K562 (cell line): Measurements from ENCODE around the gene ATOH8. TPM values are rescaled to one million over a fixed set of nuclear protein-coding genes. Genes with fewer than 3 reads are reported as not detected.
A peak's percentile ranks its signal among the peaks of the same experiment; 100 is the strongest.

ENCODE experiments used
- ATAC-seq: fragments of 200-7000 bp; cut with Tn5 transposase; 3 replicates; pipeline ENCODE4 v1.9.1; 2020; ENCODE audit warnings: moderate library complexity
- BruUV-seq: library from RNA; stranded (reverse); fragments of 400-500 nt; replicated peaks from 2 replicates; lab custom pipeline; 2021; lab: Mats Ljungman, UMichigan
- CTCF ChIA-PET: fragments of 300-600 bp; formaldehyde crosslinking; extraction: SDS; loops from one replicate; lab custom pipeline; 2021; ENCODE audit warnings: low intra/inter-chr PET ratio; lab: Yijun Ruan, JAX
- POLR2A ChIA-PET: fragments of 300-600, 350-650 bp; sonication (Branson Sonifier 250); formaldehyde crosslinking; extraction: SDS; loops from one replicate; lab custom pipeline; 2021; ENCODE audit warnings: antibody characterized with exemption, inconsistent platforms; lab: Yijun Ruan, JAX
- DNase-seq, 4 experiments: peaks; one replicate each; pipeline versions ENCODE4 v3.0.0 to v3.0.0-alpha.2; 2011 to 2018; ENCODE audit warnings: low spot score in 3 of 4, mixed read lengths in 3 of 4; ENCODE audit errors: extremely low read depth in 1 of 4
- FAIRE-seq: peaks from 2 replicates; lab custom pipeline; 2011; peaks lifted over from hg19 to GRCh38; lab: Jason Lieb, UNC
- H2AFZ ChIP-seq: 2 replicates; pipeline ENCODE4 v1.6.0; 2011; ENCODE audit warnings: low read depth, low read length, control low read depth, inconsistent platforms
- H3K27ac ChIP-seq: fragments of 200-600 bp; 3 replicates; pipeline ENCODE4 v1.8.0; 2011; ENCODE audit warnings: low read depth, mild to moderate bottlenecking, control low read depth, inconsistent platforms, low read length, moderate library complexity, mixed read lengths; ENCODE audit errors: extremely low read depth
- H3K27me3 ChIP-seq, 2 experiments: fragments of 300-600 bp in 1 of 2; 2 replicates in 1 of 2; 3 replicates in 1 of 2; pipeline versions ENCODE4 v1.6.0 to v1.8.0; 2011; ENCODE audit warnings: inconsistent platforms in 2 of 2, low read length in 2 of 2, mild to moderate bottlenecking in 1 of 2, mixed read lengths in 1 of 2, moderate library complexity in 1 of 2; ENCODE audit not compliant: control insufficient read depth in 2 of 2, insufficient read depth in 2 of 2
- H3K36me3 ChIP-seq: fragments of 300-600 bp; 3 replicates; pipeline ENCODE4 v1.8.0; 2011; ENCODE audit warnings: mild to moderate bottlenecking, low read length, inconsistent platforms; ENCODE audit not compliant: control insufficient read depth, insufficient read depth
- H3K4me1 ChIP-seq, 2 experiments: fragments of 200-600 bp in 1 of 2; replicated peaks in 1 of 2; 2 replicates in 1 of 2; 3 replicates in 1 of 2; pipeline versions ENCODE4 v1.5.1 to v1.8.0; 2011; ENCODE audit warnings: inconsistent platforms in 2 of 2, low read length in 2 of 2, mild to moderate bottlenecking in 1 of 2, mixed read lengths in 1 of 2, moderate library complexity in 1 of 2; ENCODE audit not compliant: control insufficient read depth in 2 of 2, insufficient read depth in 2 of 2
- H3K4me2 ChIP-seq: 2 replicates; pipeline ENCODE4 v1.6.1; 2011; ENCODE audit warnings: low read length, control low read depth, inconsistent platforms, mixed read lengths; ENCODE audit not compliant: insufficient read depth
- H3K4me3 ChIP-seq: fragments of 200-600 bp; sonication (generic), shearing (Covaris generic); 2 replicates; pipeline ENCODE4 v1.5.1; 2016; ENCODE audit warnings: control low read depth, inconsistent platforms
- H3K79me2 ChIP-seq: fragments of 200-600 bp; 3 replicates; pipeline ENCODE4 v1.8.0; 2011; ENCODE audit warnings: low read length, inconsistent platforms; ENCODE audit not compliant: control insufficient read depth, insufficient read depth
- H3K9ac ChIP-seq, 2 experiments: 2 replicates each; pipeline versions ENCODE4 v1.6.0 to v1.6.1; 2011; ENCODE audit warnings: low read depth in 2 of 2, low read length in 2 of 2, control low read depth in 1 of 2, inconsistent platforms in 1 of 2, mild to moderate bottlenecking in 1 of 2, mixed read lengths in 1 of 2; ENCODE audit not compliant: insufficient read depth in 1 of 2
- H3K9me1 ChIP-seq: one replicate; pipeline ENCODE4 v1.6.0; 2011; ENCODE audit warnings: inconsistent platforms, mild to moderate bottlenecking, low read length, moderate library complexity; ENCODE audit not compliant: control insufficient read depth, insufficient read depth
- H3K9me3 ChIP-seq: replicated peaks from 2 replicates; pipeline ENCODE4 v1.5.1; 2011; ENCODE audit warnings: low read depth, low read length, inconsistent platforms; ENCODE audit not compliant: control insufficient read depth, insufficient read depth
- H4K20me1 ChIP-seq: replicated peaks from 2 replicates; pipeline ENCODE4 v1.6.1; 2011; ENCODE audit warnings: low read length, inconsistent platforms, mixed read lengths; ENCODE audit not compliant: control insufficient read depth, insufficient read depth
- ATF7 ChIP-seq: fragments of 450-650 bp; IDR thresholded peaks from 2 replicates; pipeline ENCODE4 v1.7.1; 2014; ENCODE audit warnings: mild to moderate bottlenecking, moderate library complexity
- BHLHE40 ChIP-seq: IDR thresholded peaks from 2 replicates; pipeline ENCODE4 v1.6.1; 2011; ENCODE audit warnings: low read length, improper control_type of control experiment
- CHD2 ChIP-seq: IDR thresholded peaks from 2 replicates; pipeline ENCODE4 v1.6.1; 2011; ENCODE audit warnings: low read depth, low read length
- CREB5 ChIP-seq: fragments of 250-450 bp; sonication (Bioruptor Pico); IDR thresholded peaks from 2 replicates; pipeline ENCODE4 v1.5.0; 2020; ENCODE audit warnings: mild to moderate bottlenecking
- HDAC2 ChIP-seq: fragments of 450-650 bp; IDR thresholded peaks from 2 replicates; pipeline ENCODE4 v1.6.1; 2016; ENCODE audit warnings: mild to moderate bottlenecking
- HSF4 ChIP-seq: fragments of 250-450 bp; sonication (Bioruptor Pico); IDR thresholded peaks from 2 replicates; pipeline ENCODE4 v2.1.2; 2022; ENCODE audit warnings: mild to moderate bottlenecking, moderate library complexity, borderline replicate concordance
- RFX5 ChIP-seq: IDR thresholded peaks from 2 replicates; pipeline ENCODE4 v1.6.1; 2011; ENCODE audit warnings: low read depth, mild to moderate bottlenecking, improper control_type of control experiment, low read length
- THRAP3 ChIP-seq: fragments of 450-650 bp; IDR thresholded peaks from 2 replicates; pipeline ENCODE4 v1.6.1; 2016; ENCODE audit warnings: mild to moderate bottlenecking, inconsistent platforms, borderline replicate concordance
- ZNF184 ChIP-seq: sonication (generic); formaldehyde crosslinking; IDR thresholded peaks from 2 replicates; pipeline ENCODE4 v1.5.0; 2020; ENCODE audit warnings: missing genetic modification reagents
- ZNF23 ChIP-seq: fragments of 250-450 bp; sonication (Bioruptor Pico); IDR thresholded peaks from 2 replicates; pipeline ENCODE4 v1.4.0; 2020; ENCODE audit warnings: mild to moderate bottlenecking
- ZNF507 ChIP-seq: conservative IDR thresholded peaks from 2 replicates; pipeline ENCODE4 v1.6.1; 2017; ENCODE audit warnings: missing genetic modification characterization, missing compliant biosample characterization
- ZNF830 ChIP-seq: fragments of 250-450 bp; sonication (Bioruptor Pico); IDR thresholded peaks from 2 replicates; pipeline ENCODE4 v1.5.0; 2021; ENCODE audit warnings: mild to moderate bottlenecking
- WGBS: fragments of 100-300 bp; shearing (Covaris generic); methylation state at CpG from one replicate; pipeline ENCODE4 v1.1.6; 2016; ENCODE audit warnings: low coverage, mixed read lengths; ENCODE audit not compliant: insufficient coverage; ENCODE audit errors: missing lambda C conversion rate; 5-methylcytosine and 5-hydroxymethylcytosine counted together
- in situ Hi-C: fragments of 300-500 bp; cut with MboI; formaldehyde crosslinking; loops from 4 replicates; pipeline ENCODE4 v1.15.0; 2018; ENCODE audit warnings: inconsistent platforms, mixed read lengths
- intact Hi-C: fragments of 100-400 bp; cut with micrococcal nuclease; formaldehyde crosslinking; loops from 2 replicates; pipeline ENCODE4 v1.14.2; 2022
- polyA plus RNA-seq, 8 experiments: library from polyadenylated mRNA; depleted of rRNA in 4 of 8; stranded (reverse) in 5 of 8; unstranded in 3 of 8; fragments of >200 nt; fragmentation: Nextera tagmentation in 2 of 8; fragmentation: Illumina TruSeq in 1 of 8; extraction: Ambion mirVana in 2 of 8; extraction: Trizol in 1 of 8; gene quantifications; 2 replicates each; pipeline versions ENCODE4 v1.2.1 to v1.2.3, GENCODE V29; 2011 to 2014; ENCODE audit warnings: inconsistent platforms in 1 of 8, missing spikeins in 1 of 8
- total RNA-seq, 7 experiments: library from RNA; depleted of rRNA in 6 of 7; stranded (reverse); fragments of >200 nt in 6 of 7; fragmentation: Illumina TruSeq in 2 of 7; extraction: Trizol in 2 of 7; gene quantifications; 2 replicates each; pipeline versions ENCODE4 v1.2.1 to v1.2.3, GENCODE V29; 2011 to 2021; ENCODE audit warnings: low replicate concordance in 1 of 7
- TF ChIP-seq, protein P1 (sequence below): fragments of 200-800 bp; sonication (Bioruptor generic); IDR thresholded peaks from 2 replicates; pipeline ENCODE4 v1.6.1; 2017; ENCODE audit warnings: missing genetic modification characterization, missing compliant biosample characterization
- TF ChIP-seq, protein P2 (sequence below): fragments of 250-450 bp; sonication (Bioruptor Pico); IDR thresholded peaks from 2 replicates; pipeline ENCODE4 v1.4.0; 2020; ENCODE audit warnings: mild to moderate bottlenecking

ATOH8 gene
- total and polyA plus RNA-seq, 9 of the 15 experiments (the other 6 are each of a cell fraction or from before 2014, with no cell fraction given), result not detected

- POLR2A ChIA-PET, result interaction anchor here (0.9 to 1.2 kb wide), 5 partner anchors 8 to 32 kb away, joined by 3 to 4 read pairs (median 3); no protein-coding TSS in a partner anchor
- CTCF ChIA-PET, result no interaction called here
Measured at GRCh38 chr2:85785027-85785822, 31.4 kb downstream of the ATOH8 start.

DNA sequence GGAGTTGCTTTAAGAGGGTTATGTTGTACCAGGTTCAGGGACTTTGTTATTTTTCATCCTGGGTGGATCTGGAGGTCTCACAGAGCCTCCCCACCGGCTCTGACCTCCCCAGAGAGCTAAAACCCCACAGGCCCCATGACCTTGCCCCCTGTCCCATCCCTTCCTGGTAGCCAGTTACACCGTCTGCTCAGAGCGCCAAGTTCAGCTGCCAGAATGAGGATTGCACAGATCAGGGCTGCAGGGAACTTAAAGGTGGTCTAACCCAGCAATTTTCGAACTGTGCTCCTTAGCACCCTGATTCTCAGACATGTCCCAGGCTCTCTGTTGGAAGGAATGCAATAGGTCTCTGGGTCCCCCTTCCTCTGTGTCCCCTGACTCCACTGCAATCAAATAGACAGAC is 32.1 kb downstream of the ATOH8 start:
- CTCF ChIA-PET, result no interaction called here
- no peak for TF ChIP-seq HSF4
- TF ChIP-seq, protein P1, sequence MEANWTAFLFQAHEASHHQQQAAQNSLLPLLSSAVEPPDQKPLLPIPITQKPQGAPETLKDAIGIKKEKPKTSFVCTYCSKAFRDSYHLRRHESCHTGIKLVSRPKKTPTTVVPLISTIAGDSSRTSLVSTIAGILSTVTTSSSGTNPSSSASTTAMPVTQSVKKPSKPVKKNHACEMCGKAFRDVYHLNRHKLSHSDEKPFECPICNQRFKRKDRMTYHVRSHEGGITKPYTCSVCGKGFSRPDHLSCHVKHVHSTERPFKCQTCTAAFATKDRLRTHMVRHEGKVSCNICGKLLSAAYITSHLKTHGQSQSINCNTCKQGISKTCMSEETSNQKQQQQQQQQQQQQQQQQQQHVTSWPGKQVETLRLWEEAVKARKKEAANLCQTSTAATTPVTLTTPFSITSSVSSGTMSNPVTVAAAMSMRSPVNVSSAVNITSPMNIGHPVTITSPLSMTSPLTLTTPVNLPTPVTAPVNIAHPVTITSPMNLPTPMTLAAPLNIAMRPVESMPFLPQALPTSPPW, result no peak
- TF ChIP-seq ZNF830 (CRISPR knock-in tag), result no peak
- no peak for TF ChIP-seq CREB5 (CRISPR knock-in tag)
- TF ChIP-seq, protein P2, sequence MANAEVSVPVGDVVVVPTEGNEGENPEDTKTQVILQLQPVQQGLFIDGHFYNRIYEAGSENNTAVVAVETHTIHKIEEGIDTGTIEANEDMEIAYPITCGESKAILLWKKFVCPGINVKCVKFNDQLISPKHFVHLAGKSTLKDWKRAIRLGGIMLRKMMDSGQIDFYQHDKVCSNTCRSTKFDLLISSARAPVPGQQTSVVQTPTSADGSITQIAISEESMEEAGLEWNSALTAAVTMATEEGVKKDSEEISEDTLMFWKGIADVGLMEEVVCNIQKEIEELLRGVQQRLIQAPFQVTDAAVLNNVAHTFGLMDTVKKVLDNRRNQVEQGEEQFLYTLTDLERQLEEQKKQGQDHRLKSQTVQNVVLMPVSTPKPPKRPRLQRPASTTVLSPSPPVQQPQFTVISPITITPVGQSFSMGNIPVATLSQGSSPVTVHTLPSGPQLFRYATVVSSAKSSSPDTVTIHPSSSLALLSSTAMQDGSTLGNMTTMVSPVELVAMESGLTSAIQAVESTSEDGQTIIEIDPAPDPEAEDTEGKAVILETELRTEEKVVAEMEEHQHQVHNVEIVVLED, result no peak

More at GRCh38 chr2:85785027-85785822, 31.4 kb downstream of the ATOH8 start:
- TF ChIP-seq ZNF507 (tag), result no peak
- no peak for TF ChIP-seq RFX5
- no peak for TF ChIP-seq ZNF23 (CRISPR knock-in tag)
- no peak for TF ChIP-seq BHLHE40
- no peak for TF ChIP-seq ZNF184
- no peak for TF ChIP-seq THRAP3
- no peak for TF ChIP-seq HDAC2
- no peak for TF ChIP-seq ATF7
- TF ChIP-seq CHD2, result no peak
- no peak for FAIRE-seq
- Histone ChIP-seq H3K4me2 (no peak overlapping the region), H3K9ac (peak overlapping the region in 1 of 2 experiments; percentile 35; a peak in 1 of 4 replicates), H2AFZ (no peak overlapping the region), H3K36me3 (no peaks in the 10 kb centered on the region), H3K79me2 (no peaks in the 10 kb centered on the region), H3K27ac (no peak overlapping the region), H3K27me3 (peaks cover 48 to 75% of the 10 kb centered on the region in 2 experiments), H4K20me1 (peaks cover 4% of the 10 kb centered on the region), H3K9me3 (no peaks in the 10 kb centered on the region), H3K4me3 (no peak overlapping the region), H3K9me1 (no peaks in the 10 kb centered on the region), H3K4me1 (peaks cover 0 to 2% of the 10 kb centered on the region in 2 experiments; a peak in 1 of 5 replicates)
- 0% methylated on average over 25 of the region's 25 CpGs for WGBS
- ATAC-seq, result no peak
- DNase-seq, result no peak
- in situ Hi-C loops (no loop called here), intact Hi-C loops (no loop called here)
- BruUV-seq, result no TSS peak

More for the DNA sequence above, 32.1 kb downstream of the ATOH8 start:
- FAIRE-seq (no peak), DNase-seq (no peak), ATAC-seq (no peak)
- Histone ChIP-seq H3K4me1 (peaks cover 0 to 2% of the 10 kb centered on the region in 2 experiments; a peak in 1 of 5 replicates), H2AFZ (no peak overlapping the region), H3K9me1 (no peaks in the 10 kb centered on the region), H3K9ac (no peak overlapping the region), H3K9me3 (no peaks in the 10 kb centered on the region), H3K79me2 (no peaks in the 10 kb centered on the region), H3K4me2 (no peak overlapping the region), H3K4me3 (no peak overlapping the region), H4K20me1 (peaks cover 4% of the 10 kb centered on the region), H3K36me3 (no peaks in the 10 kb centered on the region), H3K27me3 (peaks cover 49 to 75% of the 10 kb centered on the region in 2 experiments), H3K27ac (no peak overlapping the region)
- 2% methylated on average over 4 of the region's 4 CpGs for WGBS
- BruUV-seq, result no TSS peak
- POLR2A ChIA-PET, result interaction anchor here (0.7 to 1.2 kb wide), 6 partner anchors 9 to 314 kb away, joined by 3 to 4 read pairs (median 3); no protein-coding TSS in a partner anchor
- in situ Hi-C loops (no loop called here), intact Hi-C loops (no loop called here)
